ENCODE results near the gene SMARCA4. TPM values are rescaled to one million over a fixed set of nuclear protein-coding genes. Genes with fewer than 3 reads are reported as not detected.

The SMARCA4 gene
- total RNA-seq, 1 donor from 2014 or later: 238 TPM

- Mint-ChIP-seq H3K9me3 (ENCODE audit: unreplicated experiment) (no peaks in the 10 kb centered on the region), H3K27ac (ENCODE audit: unreplicated experiment) (peak overlapping the region; percentile 43), H3K4me1 (ENCODE audit: unreplicated experiment) (peaks cover 14% of the 10 kb centered on the region), H3K27me3 (ENCODE audit: unreplicated experiment) (peaks cover 3% of the 10 kb centered on the region), H3K4me3 (ENCODE audit: unreplicated experiment) (no peak overlapping the region), H3K36me3 (ENCODE audit: low read depth, unreplicated experiment) (peaks cover 8% of the 10 kb centered on the region)
- no peak for TF ChIP-seq CTCF (IDR thresholded peaks at IDR 0.05; ENCODE audit: unreplicated experiment)
- DNase-seq (ENCODE audit: low spot score): no peak
Measured at GRCh38 chr19:10971107-10971726, 10.4 kb downstream of the SMARCA4 start.

DNA sequence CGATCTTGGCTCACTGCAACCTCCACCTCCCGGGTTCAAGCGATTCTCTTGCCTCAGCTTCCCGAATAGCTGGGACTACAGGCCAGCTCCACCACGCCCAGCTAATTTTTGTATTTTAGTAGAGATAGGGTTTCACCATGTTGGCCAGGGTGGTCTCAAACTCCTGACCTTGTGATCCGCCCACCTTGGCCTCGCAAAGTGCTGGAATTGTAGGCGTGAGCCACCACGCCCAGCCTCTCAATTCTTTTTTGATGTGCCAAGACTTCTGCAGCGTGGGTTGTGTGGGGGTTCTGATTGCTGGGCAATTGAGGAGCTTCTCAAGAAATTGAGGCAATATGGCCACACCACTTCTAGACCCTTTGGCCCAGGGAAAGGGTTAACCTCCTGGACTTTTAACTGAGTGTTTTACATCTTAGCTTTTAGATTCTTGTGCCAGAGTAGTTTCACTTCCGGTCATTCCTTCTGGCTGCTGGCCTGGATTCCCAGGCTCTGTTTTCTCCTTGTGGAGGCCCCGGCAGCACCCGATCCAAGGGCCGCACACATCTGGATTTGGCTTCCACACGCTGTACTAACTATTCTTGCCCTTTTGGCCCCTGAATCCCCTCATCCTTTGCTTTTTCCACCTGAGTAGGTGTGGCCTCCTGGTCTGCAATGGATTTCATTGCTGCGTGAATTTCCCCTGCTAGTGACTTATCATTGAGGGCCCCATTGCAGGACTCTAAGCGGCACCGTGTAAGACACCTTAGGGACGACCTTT lies 14.7 kb downstream of the SMARCA4 start:
- no peak for DNase-seq (ENCODE audit: low spot score)
- H3K36me3 Mint-ChIP-seq (ENCODE audit: low read depth, unreplicated experiment): peaks cover 6% of the 10 kb centered on the region
- H3K9me3 Mint-ChIP-seq (ENCODE audit: unreplicated experiment): no peaks in the 10 kb centered on the region
- peaks cover 2% of the 10 kb centered on the region for H3K4me1 Mint-ChIP-seq (ENCODE audit: unreplicated experiment)
- H3K27ac Mint-ChIP-seq (ENCODE audit: unreplicated experiment): peak overlapping the region; percentile 84
- H3K4me3 Mint-ChIP-seq (ENCODE audit: unreplicated experiment): no peak overlapping the region
- no peaks in the 10 kb centered on the region for H3K27me3 Mint-ChIP-seq (ENCODE audit: unreplicated experiment)
- no peak for TF ChIP-seq CTCF (IDR thresholded peaks at IDR 0.05; ENCODE audit: unreplicated experiment)

DNA sequence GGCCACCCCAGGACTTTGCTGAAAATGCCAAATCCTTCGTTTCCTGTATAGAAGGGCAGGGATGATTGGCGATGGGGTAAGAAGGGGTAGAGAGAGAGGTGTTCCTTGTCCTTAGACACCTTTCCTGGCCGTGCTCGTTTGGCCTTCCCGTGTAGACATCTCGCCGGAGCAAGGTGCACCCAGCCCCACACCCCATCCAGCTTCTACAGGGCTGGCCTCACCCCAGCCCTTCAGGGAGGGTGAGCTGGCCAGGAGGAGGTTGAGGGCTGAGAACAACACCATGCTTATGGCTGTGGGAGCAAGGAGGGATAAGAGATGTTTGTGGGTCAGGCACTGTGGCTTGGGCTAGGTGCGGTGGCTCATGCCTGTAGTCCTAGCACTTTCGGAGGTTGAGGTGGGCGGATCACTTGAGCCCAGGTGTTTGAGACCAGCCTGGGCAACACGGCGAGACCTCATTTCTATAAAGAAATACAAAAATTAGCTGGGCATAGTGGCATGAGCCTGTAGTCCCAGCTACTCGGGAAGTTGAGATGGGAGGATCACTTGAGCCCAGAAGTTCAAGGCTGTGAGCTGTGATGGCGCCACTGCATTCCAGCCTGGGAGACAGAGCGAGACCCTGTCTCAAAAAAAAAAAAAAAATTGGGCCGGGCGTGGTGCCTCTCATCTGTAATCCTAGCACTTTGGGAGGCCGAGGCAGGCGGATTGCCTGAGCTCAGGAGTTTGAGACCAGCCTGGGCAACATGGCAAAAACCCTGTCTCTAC lies 15.5 kb downstream of the SMARCA4 start:
- DNase-seq (ENCODE audit: low spot score): no peak
- no peak for TF ChIP-seq CTCF (IDR thresholded peaks at IDR 0.05; ENCODE audit: unreplicated experiment)
- Mint-ChIP-seq H3K27ac (ENCODE audit: unreplicated experiment) (peak overlapping the region; percentile 84), H3K9me3 (ENCODE audit: unreplicated experiment) (no peaks in the 10 kb centered on the region), H3K27me3 (ENCODE audit: unreplicated experiment) (no peaks in the 10 kb centered on the region), H3K4me3 (ENCODE audit: unreplicated experiment) (no peak overlapping the region), H3K36me3 (ENCODE audit: low read depth, unreplicated experiment) (peaks cover 6% of the 10 kb centered on the region), H3K4me1 (ENCODE audit: unreplicated experiment) (peaks cover 2% of the 10 kb centered on the region)

DNA sequence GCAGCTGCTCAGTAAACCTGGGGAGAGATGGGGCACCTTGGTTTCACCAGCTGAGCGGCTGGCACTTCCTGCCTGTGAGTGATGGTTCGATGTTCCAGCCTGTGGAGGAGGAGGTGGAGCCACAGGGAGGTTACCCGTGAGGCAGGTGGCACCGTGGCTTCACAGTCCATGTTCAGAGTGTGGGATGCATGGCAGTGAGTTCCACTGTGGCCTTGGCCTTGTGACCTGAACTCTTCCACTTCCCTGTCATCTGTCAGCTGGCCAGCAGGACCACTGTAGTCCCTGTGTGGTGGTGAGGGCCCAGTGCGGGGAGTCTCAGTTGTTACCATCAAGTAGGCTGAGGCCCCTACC lies 16.9 kb downstream of the SMARCA4 start:
- peak overlapping the region; percentile 28 for H3K27ac Mint-ChIP-seq (ENCODE audit: unreplicated experiment)

More for the DNA sequence above, 16.9 kb downstream of the SMARCA4 start:
- no peaks in the 10 kb centered on the region for H3K9me3 Mint-ChIP-seq (ENCODE audit: unreplicated experiment)
- no peak overlapping the region for H3K4me3 Mint-ChIP-seq (ENCODE audit: unreplicated experiment)
- no peaks in the 10 kb centered on the region for H3K27me3 Mint-ChIP-seq (ENCODE audit: unreplicated experiment)
- H3K4me1 Mint-ChIP-seq (ENCODE audit: unreplicated experiment): peaks cover 2% of the 10 kb centered on the region
- peaks cover 8% of the 10 kb centered on the region for H3K36me3 Mint-ChIP-seq (ENCODE audit: low read depth, unreplicated experiment)
- no peak for DNase-seq (ENCODE audit: low spot score)
- TF ChIP-seq CTCF (IDR thresholded peaks at IDR 0.05; ENCODE audit: unreplicated experiment): no peak
